Liver (tissue), 3 donors: ENCODE data around the gene ADGRA1.

Source experiments
- GABPA ChIP-seq, 2 donors: IDR thresholded peaks in 1 of 2; conservative IDR thresholded peaks in 1 of 2; 2 replicates each; pipeline ENCODE4 v1.6.1; 2016; ENCODE audit warnings: antibody characterized with exemption in 2 of 2, mild to moderate bottlenecking in 1 of 2, moderate library complexity in 1 of 2
- HNF4A ChIP-seq, 2 donors: conservative IDR thresholded peaks; 2 replicates each; pipeline ENCODE4 v1.6.1; 2016; ENCODE audit warnings: antibody characterized with exemption in 2 of 2, mild to moderate bottlenecking in 2 of 2
- JUND ChIP-seq, 2 donors: IDR thresholded peaks; 2 replicates each; pipeline ENCODE4 v1.6.1; 2016; ENCODE audit warnings: antibody characterized with exemption in 2 of 2
- RAD21 ChIP-seq, 2 donors: IDR thresholded peaks; 2 replicates each; pipeline ENCODE4 v1.6.1; 2016; ENCODE audit warnings: antibody characterized with exemption in 2 of 2, mild to moderate bottlenecking in 2 of 2
- SP1 ChIP-seq: IDR thresholded peaks from 2 replicates; pipeline ENCODE4 v1.6.1; 2018; ENCODE audit warnings: antibody characterized with exemption, mild to moderate bottlenecking
- TAF1 ChIP-seq: conservative IDR thresholded peaks from 2 replicates; pipeline ENCODE4 v1.6.1; 2016; ENCODE audit warnings: antibody characterized with exemption, mild to moderate bottlenecking
- TF ChIP-seq, protein P1 (sequence below): IDR thresholded peaks from 2 replicates; pipeline ENCODE4 v1.6.1; 2016; ENCODE audit warnings: antibody characterized with exemption
- TF ChIP-seq, protein P2 (sequence below): fragments of 150-350 bp; IDR thresholded peaks from 2 replicates; pipeline ENCODE4 v1.5.1; 2017; ENCODE audit warnings: improper control_type of control experiment, low read depth, low read length; ENCODE audit not compliant: missing input control
- TF ChIP-seq, protein P3 (sequence below): IDR thresholded peaks from 2 replicates; pipeline ENCODE4 v1.6.1; 2016; ENCODE audit warnings: antibody characterized with exemption
- TF ChIP-seq, protein P4 (sequence below): IDR thresholded peaks from 2 replicates; pipeline ENCODE4 v1.6.1; 2016; ENCODE audit warnings: antibody characterized with exemption, mild to moderate bottlenecking
- TF ChIP-seq, protein P5 (sequence below): IDR thresholded peaks from 2 replicates; pipeline ENCODE4 v1.6.1; 2016; ENCODE audit warnings: antibody characterized with exemption
- donor health status: healthy.
- donor health status: healthy.

DNA sequence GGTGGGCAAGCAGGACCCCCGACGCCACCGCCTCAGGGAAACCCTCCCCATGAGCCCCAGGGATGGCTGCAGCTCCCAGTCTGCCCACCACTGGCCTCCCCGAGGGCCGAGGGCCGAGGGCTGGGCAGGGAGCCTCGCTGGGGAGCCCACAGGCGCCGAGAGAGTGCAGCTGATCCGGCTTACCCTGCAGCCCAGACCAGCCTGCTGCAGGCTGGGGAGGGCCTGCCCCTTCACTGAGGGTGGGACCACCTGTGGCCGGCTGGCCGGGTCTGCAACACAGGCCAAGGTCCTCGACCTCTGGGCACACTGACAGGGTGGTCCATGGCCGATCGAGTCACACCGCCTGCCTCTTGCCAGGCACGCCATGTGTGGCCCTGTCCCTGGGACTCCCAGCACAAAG, 27.3 kb upstream of the ADGRA1 start:
- TF ChIP-seq JUND (IDR thresholded peaks at IDR 0.05) (no peak), SP1 (no peak), HNF4A (conservative IDR thresholded peaks at IDR 0.05) (no peak), GABPA (IDR thresholded peaks at IDR 0.05 in 1 of 2, conservative IDR thresholded peaks at IDR 0.05 in 1 of 2) (no peak), TAF1 (no peak), RAD21 (IDR thresholded peaks at IDR 0.05) (no peak)
- TF ChIP-seq, protein P1, sequence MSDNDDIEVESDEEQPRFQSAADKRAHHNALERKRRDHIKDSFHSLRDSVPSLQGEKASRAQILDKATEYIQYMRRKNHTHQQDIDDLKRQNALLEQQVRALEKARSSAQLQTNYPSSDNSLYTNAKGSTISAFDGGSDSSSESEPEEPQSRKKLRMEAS = no peak
- TF ChIP-seq, protein P2, sequence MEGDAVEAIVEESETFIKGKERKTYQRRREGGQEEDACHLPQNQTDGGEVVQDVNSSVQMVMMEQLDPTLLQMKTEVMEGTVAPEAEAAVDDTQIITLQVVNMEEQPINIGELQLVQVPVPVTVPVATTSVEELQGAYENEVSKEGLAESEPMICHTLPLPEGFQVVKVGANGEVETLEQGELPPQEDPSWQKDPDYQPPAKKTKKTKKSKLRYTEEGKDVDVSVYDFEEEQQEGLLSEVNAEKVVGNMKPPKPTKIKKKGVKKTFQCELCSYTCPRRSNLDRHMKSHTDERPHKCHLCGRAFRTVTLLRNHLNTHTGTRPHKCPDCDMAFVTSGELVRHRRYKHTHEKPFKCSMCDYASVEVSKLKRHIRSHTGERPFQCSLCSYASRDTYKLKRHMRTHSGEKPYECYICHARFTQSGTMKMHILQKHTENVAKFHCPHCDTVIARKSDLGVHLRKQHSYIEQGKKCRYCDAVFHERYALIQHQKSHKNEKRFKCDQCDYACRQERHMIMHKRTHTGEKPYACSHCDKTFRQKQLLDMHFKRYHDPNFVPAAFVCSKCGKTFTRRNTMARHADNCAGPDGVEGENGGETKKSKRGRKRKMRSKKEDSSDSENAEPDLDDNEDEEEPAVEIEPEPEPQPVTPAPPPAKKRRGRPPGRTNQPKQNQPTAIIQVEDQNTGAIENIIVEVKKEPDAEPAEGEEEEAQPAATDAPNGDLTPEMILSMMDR = no peak
- TF ChIP-seq, protein P3, sequence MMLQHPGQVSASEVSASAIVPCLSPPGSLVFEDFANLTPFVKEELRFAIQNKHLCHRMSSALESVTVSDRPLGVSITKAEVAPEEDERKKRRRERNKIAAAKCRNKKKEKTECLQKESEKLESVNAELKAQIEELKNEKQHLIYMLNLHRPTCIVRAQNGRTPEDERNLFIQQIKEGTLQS = no peak
- TF ChIP-seq, protein P4, sequence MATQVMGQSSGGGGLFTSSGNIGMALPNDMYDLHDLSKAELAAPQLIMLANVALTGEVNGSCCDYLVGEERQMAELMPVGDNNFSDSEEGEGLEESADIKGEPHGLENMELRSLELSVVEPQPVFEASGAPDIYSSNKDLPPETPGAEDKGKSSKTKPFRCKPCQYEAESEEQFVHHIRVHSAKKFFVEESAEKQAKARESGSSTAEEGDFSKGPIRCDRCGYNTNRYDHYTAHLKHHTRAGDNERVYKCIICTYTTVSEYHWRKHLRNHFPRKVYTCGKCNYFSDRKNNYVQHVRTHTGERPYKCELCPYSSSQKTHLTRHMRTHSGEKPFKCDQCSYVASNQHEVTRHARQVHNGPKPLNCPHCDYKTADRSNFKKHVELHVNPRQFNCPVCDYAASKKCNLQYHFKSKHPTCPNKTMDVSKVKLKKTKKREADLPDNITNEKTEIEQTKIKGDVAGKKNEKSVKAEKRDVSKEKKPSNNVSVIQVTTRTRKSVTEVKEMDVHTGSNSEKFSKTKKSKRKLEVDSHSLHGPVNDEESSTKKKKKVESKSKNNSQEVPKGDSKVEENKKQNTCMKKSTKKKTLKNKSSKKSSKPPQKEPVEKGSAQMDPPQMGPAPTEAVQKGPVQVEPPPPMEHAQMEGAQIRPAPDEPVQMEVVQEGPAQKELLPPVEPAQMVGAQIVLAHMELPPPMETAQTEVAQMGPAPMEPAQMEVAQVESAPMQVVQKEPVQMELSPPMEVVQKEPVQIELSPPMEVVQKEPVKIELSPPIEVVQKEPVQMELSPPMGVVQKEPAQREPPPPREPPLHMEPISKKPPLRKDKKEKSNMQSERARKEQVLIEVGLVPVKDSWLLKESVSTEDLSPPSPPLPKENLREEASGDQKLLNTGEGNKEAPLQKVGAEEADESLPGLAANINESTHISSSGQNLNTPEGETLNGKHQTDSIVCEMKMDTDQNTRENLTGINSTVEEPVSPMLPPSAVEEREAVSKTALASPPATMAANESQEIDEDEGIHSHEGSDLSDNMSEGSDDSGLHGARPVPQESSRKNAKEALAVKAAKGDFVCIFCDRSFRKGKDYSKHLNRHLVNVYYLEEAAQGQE = no peak
- TF ChIP-seq, protein P5, sequence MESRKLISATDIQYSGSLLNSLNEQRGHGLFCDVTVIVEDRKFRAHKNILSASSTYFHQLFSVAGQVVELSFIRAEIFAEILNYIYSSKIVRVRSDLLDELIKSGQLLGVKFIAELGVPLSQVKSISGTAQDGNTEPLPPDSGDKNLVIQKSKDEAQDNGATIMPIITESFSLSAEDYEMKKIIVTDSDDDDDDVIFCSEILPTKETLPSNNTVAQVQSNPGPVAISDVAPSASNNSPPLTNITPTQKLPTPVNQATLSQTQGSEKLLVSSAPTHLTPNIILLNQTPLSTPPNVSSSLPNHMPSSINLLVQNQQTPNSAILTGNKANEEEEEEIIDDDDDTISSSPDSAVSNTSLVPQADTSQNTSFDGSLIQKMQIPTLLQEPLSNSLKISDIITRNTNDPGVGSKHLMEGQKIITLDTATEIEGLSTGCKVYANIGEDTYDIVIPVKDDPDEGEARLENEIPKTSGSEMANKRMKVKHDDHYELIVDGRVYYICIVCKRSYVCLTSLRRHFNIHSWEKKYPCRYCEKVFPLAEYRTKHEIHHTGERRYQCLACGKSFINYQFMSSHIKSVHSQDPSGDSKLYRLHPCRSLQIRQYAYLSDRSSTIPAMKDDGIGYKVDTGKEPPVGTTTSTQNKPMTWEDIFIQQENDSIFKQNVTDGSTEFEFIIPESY = no peak
